ENCODE results near the gene FOXF1. TPM values are rescaled to one million over a fixed set of nuclear protein-coding genes. Genes with fewer than 3 reads are reported as not detected.

Gene FOXF1
- total and polyA plus RNA-seq, 9 of the 15 experiments (the other 6 are each of a cell fraction or from before 2014, with no cell fraction given), result 0.04 TPM; not detected in 8

GRCh38 chr16:86503830-86504229 lies 6.5 kb upstream of the FOXF1 start:
- CTCF ChIA-PET (ENCODE audit: low intra/inter-chr PET ratio), result no interaction called here
- Histone ChIP-seq H4K20me1 (replicated peaks; ENCODE audit: control insufficient read depth, insufficient read depth, low read length) (peaks cover 10% of the 10 kb centered on the region; the same call in 1 of the 2 replicates), H3K36me3 (ENCODE audit: control insufficient read depth, insufficient read depth, low read length) (no peaks in the 10 kb centered on the region), H3K4me3 (no peak overlapping the region), H3K4me1 (replicated peaks in 1 of 2; ENCODE audit: control insufficient read depth in 2 of 2, insufficient read depth in 2 of 2, low read length in 2 of 2) (peaks cover 0 to 11% of the 10 kb centered on the region in 2 experiments; a peak in 1 of 5 replicates), H3K9me3 (replicated peaks; ENCODE audit: control insufficient read depth, insufficient read depth, low read depth, low read length) (no peaks in the 10 kb centered on the region), H3K4me2 (ENCODE audit: insufficient read depth, low read length) (no peak overlapping the region), H2AFZ (ENCODE audit: low read depth, low read length) (no peak overlapping the region), H3K9ac (ENCODE audit: insufficient read depth in 1 of 2, low read depth in 2 of 2, low read length in 2 of 2) (no peak overlapping the region), H3K79me2 (ENCODE audit: control insufficient read depth, insufficient read depth, low read length) (no peaks in the 10 kb centered on the region), H3K9me1 (ENCODE audit: control insufficient read depth, insufficient read depth, low read length) (no peaks in the 10 kb centered on the region), H3K27ac (ENCODE audit: extremely low read depth, low read depth, low read length) (no peak overlapping the region), H3K27me3 (ENCODE audit: control insufficient read depth in 2 of 2, insufficient read depth in 2 of 2, low read length in 2 of 2) (peaks cover 50 to 80% of the 10 kb centered on the region in 2 experiments)
- BruUV-seq (replicated peaks), result no TSS peak
- in situ Hi-C loops (cut with MboI), result no loop called here
- intact Hi-C loops (cut with micrococcal nuclease), result no loop called here
- DNase-seq (ENCODE audit: extremely low read depth in 1 of 4, low spot score in 3 of 4) (no peak), FAIRE-seq (no peak), ATAC-seq (no peak)
- POLR2A ChIA-PET, result no interaction called here
- 0% methylated on average over 5 of the region's 6 CpGs for whole genome bisulfite sequencing (ENCODE audit: insufficient coverage, low coverage, missing lambda C conversion rate)
- no peak for TF ChIP-seq RBBP5 (IDR thresholded peaks at IDR 0.05; ENCODE audit: borderline replicate concordance, insufficient read depth, low read length, poor library complexity, severe bottlenecking)
- TF ChIP-seq CCNT2 (IDR thresholded peaks at IDR 0.05; ENCODE audit: borderline replicate concordance, extremely low read depth, insufficient read length, low read depth, low read length), result no peak
- no peak for TF ChIP-seq NCOA1 (IDR thresholded peaks at IDR 0.05; ENCODE audit: low read depth)
- no peak for TF ChIP-seq ELF4 (CRISPR knock-in tag; IDR thresholded peaks at IDR 0.05)
- TF ChIP-seq ZNF717 (CRISPR knock-in tag; IDR thresholded peaks at IDR 0.05), result no peak
- TF ChIP-seq HMBOX1 (IDR thresholded peaks at IDR 0.05), result no peak
- TF ChIP-seq NFIX (CRISPR knock-in tag; IDR thresholded peaks at IDR 0.05; ENCODE audit: low read depth), result no peak
- no peak for TF ChIP-seq DPF2 (IDR thresholded peaks at IDR 0.05)
- no peak for TF ChIP-seq ZNF740 (CRISPR knock-in tag; IDR thresholded peaks at IDR 0.05)
- TF ChIP-seq ZNF740 (tag; IDR thresholded peaks at IDR 0.05), result no peak
- TF ChIP-seq ZNF197 (CRISPR knock-in tag; IDR thresholded peaks at IDR 0.05; ENCODE audit: low read depth), result no peak
- no peak for TF ChIP-seq POLR2H (tag; IDR thresholded peaks at IDR 0.05; ENCODE audit: low read depth)
- no peak for TF ChIP-seq TRIM25 (IDR thresholded peaks at IDR 0.05; ENCODE audit: borderline replicate concordance)

Measured in K562 (cell line).